ENCODE data around the gene EML6.

GRCh38 chr2:54722641-54723040 is 821 bp upstream of the EML6 start:
- no peak for TF ChIP-seq CHD2 (IDR thresholded peaks at IDR 0.05; ENCODE audit: low read length, partially characterized antibody)
- TF ChIP-seq ELK1 (IDR thresholded peaks at IDR 0.05; ENCODE audit: low read depth, low read length), result no peak
- TF ChIP-seq REST (IDR thresholded peaks at IDR 0.05), result no peak
- no peak for TF ChIP-seq EP300 (IDR thresholded peaks at IDR 0.05)
- TF ChIP-seq CTCF (IDR thresholded peaks at IDR 0.05), result no peak
- TF ChIP-seq CBX8 (IDR thresholded peaks at IDR 0.05), result no peak
- no peak for TF ChIP-seq POLR2A (IDR thresholded peaks at IDR 0.05; ENCODE audit: low read length)

Measured in A549 (cell line).